ENCODE data around the gene STYXL1.

The STYXL1 gene

GRCh38 chr7:75960372-75960771, 87.4 kb downstream of the STYXL1 start:
- Histone ChIP-seq H3K4me3 (ENCODE audit: low read length, poor library complexity, severe bottlenecking) (no peak overlapping the region), H2AFZ (ENCODE audit: low read length) (no peak overlapping the region), H3K9ac (ENCODE audit: low read depth, low read length, poor library complexity, severe bottlenecking) (no peak overlapping the region), H3K4me1 (ENCODE audit: insufficient read depth, low read length, poor library complexity, severe bottlenecking) (no peaks in the 10 kb centered on the region), H3K9me3 (ENCODE audit: insufficient read depth, low read depth, low read length) (no peaks in the 10 kb centered on the region), H3K4me2 (ENCODE audit: low read depth, low read length, poor library complexity, severe bottlenecking) (no peak overlapping the region), H3K79me2 (ENCODE audit: insufficient read depth, low read length) (no peaks in the 10 kb centered on the region), H3K9me2 (replicated peaks; ENCODE audit: low read depth, low read length) (no peaks in the 10 kb centered on the region), H3F3A (ENCODE audit: low read depth) (no peaks in the 10 kb centered on the region), H4K20me1 (ENCODE audit: insufficient read depth, low read length, poor library complexity, severe bottlenecking) (no peaks in the 10 kb centered on the region), H3K36me3 (ENCODE audit: insufficient read depth, low read length) (peaks cover 15% of the 10 kb centered on the region; the same call in 1 of the 2 replicates), H3K27me3 (ENCODE audit: insufficient read depth, low read length, poor library complexity, severe bottlenecking) (no peaks in the 10 kb centered on the region)
- TF ChIP-seq CTCF (conservative IDR thresholded peaks at IDR 0.05; ENCODE audit: low read length) = no peak
- no peak for TF ChIP-seq EZH2phosphoT487 (IDR thresholded peaks at IDR 0.05; ENCODE audit: borderline replicate concordance)

GRCh38 chr7:75958802-75959543, 88.8 kb downstream of the STYXL1 start:
- no peaks in the 10 kb centered on the region for H3K4me1 ChIP-seq (ENCODE audit: insufficient read depth, low read length, poor library complexity, severe bottlenecking)
- TF ChIP-seq CTCF (conservative IDR thresholded peaks at IDR 0.05; ENCODE audit: low read length) (no peak), EZH2phosphoT487 (IDR thresholded peaks at IDR 0.05; ENCODE audit: borderline replicate concordance) (no peak)
- H3K4me3 ChIP-seq (ENCODE audit: low read length, poor library complexity, severe bottlenecking) = no peak overlapping the region
- no peaks in the 10 kb centered on the region for H4K20me1 ChIP-seq (ENCODE audit: insufficient read depth, low read length, poor library complexity, severe bottlenecking)
- H3K9me2 ChIP-seq (replicated peaks; ENCODE audit: low read depth, low read length) = no peaks in the 10 kb centered on the region
- no peak overlapping the region for H3K9ac ChIP-seq (ENCODE audit: low read depth, low read length, poor library complexity, severe bottlenecking)
- no peaks in the 10 kb centered on the region for H3K79me2 ChIP-seq (ENCODE audit: insufficient read depth, low read length)
- no peak overlapping the region for H2AFZ ChIP-seq (ENCODE audit: low read length)
- H3K4me2 ChIP-seq (ENCODE audit: low read depth, low read length, poor library complexity, severe bottlenecking) = no peak overlapping the region
- no peaks in the 10 kb centered on the region for H3F3A ChIP-seq (ENCODE audit: low read depth)
- no peaks in the 10 kb centered on the region for H3K27me3 ChIP-seq (ENCODE audit: insufficient read depth, low read length, poor library complexity, severe bottlenecking)
- H3K36me3 ChIP-seq (ENCODE audit: insufficient read depth, low read length) = peaks cover 19% of the 10 kb centered on the region; the same call in 1 of the 2 replicates
- H3K9me3 ChIP-seq (ENCODE audit: insufficient read depth, low read depth, low read length) = no peaks in the 10 kb centered on the region

GRCh38 chr7:75957021-75957736, 90.6 kb downstream of the STYXL1 start:
- H3K4me3 ChIP-seq (ENCODE audit: low read length, poor library complexity, severe bottlenecking) = no peak overlapping the region
- no peak overlapping the region for H3K4me2 ChIP-seq (ENCODE audit: low read depth, low read length, poor library complexity, severe bottlenecking)
- H3K9me3 ChIP-seq (ENCODE audit: insufficient read depth, low read depth, low read length) = no peaks in the 10 kb centered on the region
- no peak overlapping the region for H2AFZ ChIP-seq (ENCODE audit: low read length)
- no peak overlapping the region for H3K9ac ChIP-seq (ENCODE audit: low read depth, low read length, poor library complexity, severe bottlenecking)
- H3K36me3 ChIP-seq (ENCODE audit: insufficient read depth, low read length) = peaks cover 19% of the 10 kb centered on the region; the same call in 1 of the 2 replicates
- no peaks in the 10 kb centered on the region for H3K9me2 ChIP-seq (replicated peaks; ENCODE audit: low read depth, low read length)
- no peaks in the 10 kb centered on the region for H3K79me2 ChIP-seq (ENCODE audit: insufficient read depth, low read length)
- no peaks in the 10 kb centered on the region for H3F3A ChIP-seq (ENCODE audit: low read depth)
- H3K27me3 ChIP-seq (ENCODE audit: insufficient read depth, low read length, poor library complexity, severe bottlenecking) = no peaks in the 10 kb centered on the region
- TF ChIP-seq EZH2phosphoT487 (IDR thresholded peaks at IDR 0.05; ENCODE audit: borderline replicate concordance) (no peak), CTCF (conservative IDR thresholded peaks at IDR 0.05; ENCODE audit: low read length) (no peak)
- no peaks in the 10 kb centered on the region for H4K20me1 ChIP-seq (ENCODE audit: insufficient read depth, low read length, poor library complexity, severe bottlenecking)
- no peaks in the 10 kb centered on the region for H3K4me1 ChIP-seq (ENCODE audit: insufficient read depth, low read length, poor library complexity, severe bottlenecking)

All from Loucy (cell line).